ENCODE data around the gene TSFM. TPM values are rescaled to one million over a fixed set of nuclear protein-coding genes. Genes with fewer than 3 reads are reported as not detected.

TSFM gene
- total RNA-seq, 1 experiment from 2014 or later, result 53.2 TPM

- DNase-seq (ENCODE audit: low read depth, low spot score) (no peak), ATAC-seq (no peak)
- H3K9ac ChIP-seq (ENCODE audit: low read length), result no peak overlapping the region
- H3K9me3 ChIP-seq (ENCODE audit: control insufficient read depth in 1 of 2, insufficient read depth in 1 of 2, low read depth in 1 of 2, low read length in 2 of 2), result no peaks in the 10 kb centered on the region
- peaks cover 37 to 38% of the 10 kb centered on the region in 2 experiments; a peak in 3 of 4 replicates for H3K36me3 ChIP-seq (ENCODE audit: control insufficient read depth in 1 of 2, insufficient read depth in 2 of 2, low read length in 2 of 2)
- no TSS peak for BruUV-seq (replicated peaks)
- no peak overlapping the region for H3K4me3 ChIP-seq (replicated peaks in 1 of 2; ENCODE audit: low read depth in 1 of 2, low read length in 2 of 2)
- no peak overlapping the region for H2AFZ ChIP-seq (ENCODE audit: low read depth, low read length, poor library complexity, severe bottlenecking)
- intact Hi-C loops (cut with micrococcal nuclease), result no loop called here
- H3K9me2 ChIP-seq (ENCODE audit: insufficient read depth), result no peaks in the 10 kb centered on the region
- ChIA-PET POLR2A (no interaction called here), RAD21 (ENCODE audit: low non-redundant PET in 1 of 2, low total read pairs in 2 of 2, uncharacterized antibody in 2 of 2, unreplicated experiment in 2 of 2) (no interaction called here), CTCF (no interaction called here)
- peaks cover 0 to 8% of the 10 kb centered on the region in 2 experiments; a peak in 2 of 4 replicates for H3K4me1 ChIP-seq (ENCODE audit: control insufficient read depth in 1 of 2, insufficient read depth in 2 of 2, low read length in 2 of 2)
- H3K27me3 ChIP-seq (ENCODE audit: insufficient read depth, low read length), result no peaks in the 10 kb centered on the region
- H3K4me2 ChIP-seq (ENCODE audit: low read length), result no peak overlapping the region
- H3K27ac ChIP-seq (ENCODE audit: low read depth, low read length), result no peak overlapping the region
- H4K20me1 ChIP-seq (ENCODE audit: insufficient read depth), result no peaks in the 10 kb centered on the region
- TF ChIP-seq SRF (IDR thresholded peaks at IDR 0.05; ENCODE audit: low read depth), result no peak
- no peak for TF ChIP-seq POLR2A (IDR thresholded peaks at IDR 0.05; ENCODE audit: borderline replicate concordance, extremely low read depth, insufficient read depth, insufficient read length)
- TF ChIP-seq EZH2 (IDR thresholded peaks at IDR 0.05), result no peak
- TF ChIP-seq SP1 (IDR thresholded peaks at IDR 0.05; ENCODE audit: low read depth), result no peak
- no peak for TF ChIP-seq EZH2phosphoT487 (IDR thresholded peaks at IDR 0.05; ENCODE audit: borderline replicate concordance)
- no peak for TF ChIP-seq MAX (IDR thresholded peaks at IDR 0.05)
- TF ChIP-seq ATF3 (IDR thresholded peaks at IDR 0.05), result no peak
- TF ChIP-seq ZNF274 (IDR thresholded peaks at IDR 0.05; ENCODE audit: low read depth, low read length), result no peak
- no peak for TF ChIP-seq CEBPB (IDR thresholded peaks at IDR 0.05; ENCODE audit: low read depth)
- no peak for TF ChIP-seq FOSL1 (IDR thresholded peaks at IDR 0.05; ENCODE audit: low read depth)
- no peak for TF ChIP-seq SIN3A (IDR thresholded peaks at IDR 0.05; ENCODE audit: low read depth)
- TF ChIP-seq CTCF (IDR thresholded peaks at IDR 0.05 in 2 of 3, conservative IDR thresholded peaks at IDR 0.05 in 1 of 3; ENCODE audit: borderline replicate concordance in 1 of 3, insufficient read depth in 1 of 3, low read depth in 2 of 3, low read length in 2 of 3), result no peak
- no peak for TF ChIP-seq RAD21 (IDR thresholded peaks at IDR 0.05; ENCODE audit: low read depth)
- no peak for TF ChIP-seq YY1 (IDR thresholded peaks at IDR 0.05; ENCODE audit: extremely low read depth, insufficient replicate concordance, low read depth, low read length)
- no peak for TF ChIP-seq POLR2AphosphoS5 (IDR thresholded peaks at IDR 0.05; ENCODE audit: low read depth, low read length)
- TF ChIP-seq EGR1 (IDR thresholded peaks at IDR 0.05; ENCODE audit: low read depth), result no peak
- TF ChIP-seq ELF1 (IDR thresholded peaks at IDR 0.05; ENCODE audit: borderline replicate concordance, low read depth), result no peak
- no peak for TF ChIP-seq ZFX (IDR thresholded peaks at IDR 0.05)
- peaks cover 13% of the 10 kb centered on the region for H3K79me2 ChIP-seq (ENCODE audit: insufficient read depth, low read length)
Observed at GRCh38 chr12:57795354-57795753, 12.8 kb downstream of the TSFM start.
